IgD-negative memory B cell (primary cell): Measurements from ENCODE around the gene CD99L2. TPM values are rescaled to one million over a fixed set of nuclear protein-coding genes. Genes with fewer than 3 reads are reported as not detected.
"Not testable (repeated sequence)": the region's sequence is repeated elsewhere in the genome, so short reads cannot be mapped to it uniquely, and the experiment has no call there.

Experiments
- H3K27ac Mint-ChIP-seq, 3 donors: one replicate each; pipeline ENCODE4 v1.8.0; 2020 to 2022; ENCODE audit warnings: mild to moderate bottlenecking in 3 of 3, mixed read lengths in 3 of 3, moderate library complexity in 1 of 3
- H3K27me3 Mint-ChIP-seq: one replicate; pipeline ENCODE4 v1.8.0; 2021; ENCODE audit warnings: mixed read lengths
- H3K36me3 Mint-ChIP-seq: one replicate; pipeline ENCODE4 v1.8.0; 2020; ENCODE audit warnings: mild to moderate bottlenecking, mixed read lengths
- H3K4me1 Mint-ChIP-seq, 3 donors: one replicate each; pipeline ENCODE4 v1.8.0; 2020 to 2022; ENCODE audit warnings: mixed read lengths in 3 of 3, mild to moderate bottlenecking in 1 of 3
- H3K4me3 Mint-ChIP-seq, 4 donors: one replicate each; pipeline ENCODE4 v1.8.0; 2020 to 2022; ENCODE audit warnings: mild to moderate bottlenecking in 4 of 4, mixed read lengths in 4 of 4, moderate library complexity in 3 of 4
- H3K9me3 Mint-ChIP-seq, 3 donors: one replicate each; pipeline ENCODE4 v1.8.0; 2020 to 2021; ENCODE audit warnings: mixed read lengths in 3 of 3, mild to moderate bottlenecking in 1 of 3
- polyA plus RNA-seq: library from polyadenylated mRNA; unstranded; fragments of 300-500 nt; fragmentation: Illumina TruSeq; gene quantifications from one replicate; pipeline ENCODE4 v1.2.3, GENCODE V29; 2021

Gene CD99L2
- polyA plus RNA-seq, 1 donor from 2014 or later = 8.9 TPM

GRCh38 chrX:150823826-150824225 is 74.6 kb downstream of the CD99L2 start:
- not testable (repeated sequence) for H3K27me3 Mint-ChIP-seq, H3K4me3 Mint-ChIP-seq, H3K4me1 Mint-ChIP-seq, H3K27ac Mint-ChIP-seq, H3K36me3 Mint-ChIP-seq
- H3K9me3 Mint-ChIP-seq = peaks cover 2 to 16% (median 10%) of the 10 kb centered on the region in 3 donors

GRCh38 chrX:150821971-150822370 is 76.5 kb downstream of the CD99L2 start:
- Mint-ChIP-seq H3K27ac (no peak overlapping the region), H3K27me3 (no peaks in the 10 kb centered on the region), H3K4me3 (no peak overlapping the region), H3K4me1 (no peaks in the 10 kb centered on the region), H3K9me3 (peaks cover 0 to 20% (median 12%) of the 10 kb centered on the region in 3 donors), H3K36me3 (peaks cover 5% of the 10 kb centered on the region)

- Mint-ChIP-seq H3K36me3 (peaks cover 14% of the 10 kb centered on the region), H3K4me1 (peaks cover 0 to 9% (median 0%) of the 10 kb centered on the region in 3 donors), H3K27ac (no peak overlapping the region), H3K9me3 (peaks cover 0 to 4% (median 2%) of the 10 kb centered on the region in 3 donors), H3K4me3 (no peak overlapping the region), H3K27me3 (no peaks in the 10 kb centered on the region)
These were observed 84.5 kb downstream of the CD99L2 start for GRCh38 chrX:150813922-150814321.

GRCh38 chrX:150806827-150807226 is 91.6 kb downstream of the CD99L2 start:
- H3K4me3 Mint-ChIP-seq = no peak overlapping the region
- H3K36me3 Mint-ChIP-seq = peaks cover 15% of the 10 kb centered on the region
- H3K9me3 Mint-ChIP-seq = peaks cover 0 to 3% (median 0%) of the 10 kb centered on the region in 3 donors
- H3K27me3 Mint-ChIP-seq = no peaks in the 10 kb centered on the region
- H3K27ac Mint-ChIP-seq = no peak overlapping the region
- H3K4me1 Mint-ChIP-seq = peaks cover 0 to 3% (median 0%) of the 10 kb centered on the region in 3 donors

GRCh38 chrX:150805736-150806135 is 92.7 kb downstream of the CD99L2 start:
- H3K27ac Mint-ChIP-seq = no peak overlapping the region
- H3K4me3 Mint-ChIP-seq = no peak overlapping the region
- peaks cover 15% of the 10 kb centered on the region for H3K36me3 Mint-ChIP-seq
- no peaks in the 10 kb centered on the region for H3K27me3 Mint-ChIP-seq
- peaks cover 0 to 3% (median 0%) of the 10 kb centered on the region in 3 donors for H3K4me1 Mint-ChIP-seq
- peaks cover 0 to 3% (median 0%) of the 10 kb centered on the region in 3 donors for H3K9me3 Mint-ChIP-seq

GRCh38 chrX:150792949-150793527 is 105.4 kb downstream of the CD99L2 start:
- peaks cover 13% of the 10 kb centered on the region for H3K36me3 Mint-ChIP-seq
- H3K4me1 Mint-ChIP-seq = peaks cover 0 to 6% (median 0%) of the 10 kb centered on the region in 3 donors

GRCh38 chrX:150790021-150790420 is 108.4 kb downstream of the CD99L2 start:
- H3K4me3 Mint-ChIP-seq = no peak overlapping the region
- no peak overlapping the region for H3K27ac Mint-ChIP-seq
- H3K9me3 Mint-ChIP-seq = peaks cover 0 to 2% (median 0%) of the 10 kb centered on the region in 3 donors
- no peaks in the 10 kb centered on the region for H3K27me3 Mint-ChIP-seq
- H3K4me1 Mint-ChIP-seq = peaks cover 0 to 3% (median 0%) of the 10 kb centered on the region in 3 donors
- peaks cover 11% of the 10 kb centered on the region for H3K36me3 Mint-ChIP-seq

More at GRCh38 chrX:150792949-150793527, 105.4 kb downstream of the CD99L2 start:
- H3K4me3 Mint-ChIP-seq = no peak overlapping the region
- no peaks in the 10 kb centered on the region for H3K27me3 Mint-ChIP-seq
- no peak overlapping the region for H3K27ac Mint-ChIP-seq
- peaks cover 0 to 2% (median 0%) of the 10 kb centered on the region in 3 donors for H3K9me3 Mint-ChIP-seq

- Mint-ChIP-seq H3K4me3 (no peak overlapping the region), H3K27ac (no peak overlapping the region)
These were observed 116.8 kb downstream of the CD99L2 start for GRCh38 chrX:150781677-150782076.

GRCh38 chrX:150779385-150779784 is 119.1 kb downstream of the CD99L2 start:
- no peak overlapping the region for H3K4me3 Mint-ChIP-seq
- no peak overlapping the region for H3K27ac Mint-ChIP-seq
- H3K27me3 Mint-ChIP-seq = no peaks in the 10 kb centered on the region
- no peaks in the 10 kb centered on the region for H3K9me3 Mint-ChIP-seq
- peaks cover 0 to 3% (median 0%) of the 10 kb centered on the region in 3 donors for H3K4me1 Mint-ChIP-seq
- H3K36me3 Mint-ChIP-seq = no peaks in the 10 kb centered on the region

More at GRCh38 chrX:150781677-150782076, 116.8 kb downstream of the CD99L2 start:
- H3K4me1 Mint-ChIP-seq = peaks cover 0 to 3% (median 0%) of the 10 kb centered on the region in 3 donors
- no peaks in the 10 kb centered on the region for H3K9me3 Mint-ChIP-seq
- H3K36me3 Mint-ChIP-seq = no peaks in the 10 kb centered on the region
- no peaks in the 10 kb centered on the region for H3K27me3 Mint-ChIP-seq

GRCh38 chrX:150777328-150777992 is 121.0 kb downstream of the CD99L2 start:
- peaks cover 0 to 3% (median 0%) of the 10 kb centered on the region in 3 donors for H3K4me1 Mint-ChIP-seq
- no peaks in the 10 kb centered on the region for H3K36me3 Mint-ChIP-seq
- H3K27me3 Mint-ChIP-seq = no peaks in the 10 kb centered on the region
- no peak overlapping the region for H3K4me3 Mint-ChIP-seq
- no peak overlapping the region for H3K27ac Mint-ChIP-seq
- no peaks in the 10 kb centered on the region for H3K9me3 Mint-ChIP-seq

- Mint-ChIP-seq H3K36me3 (no peaks in the 10 kb centered on the region), H3K9me3 (no peaks in the 10 kb centered on the region)
These were observed 122.7 kb downstream of the CD99L2 start for GRCh38 chrX:150775569-150776350.

GRCh38 chrX:150774798-150775568 is 123.5 kb downstream of the CD99L2 start:
- Mint-ChIP-seq H3K27ac (no peak overlapping the region), H3K27me3 (no peaks in the 10 kb centered on the region), H3K36me3 (no peaks in the 10 kb centered on the region), H3K4me1 (peaks cover 0 to 2% (median 0%) of the 10 kb centered on the region in 3 donors), H3K4me3 (no peak overlapping the region), H3K9me3 (no peaks in the 10 kb centered on the region)

More at GRCh38 chrX:150775569-150776350, 122.7 kb downstream of the CD99L2 start:
- Mint-ChIP-seq H3K27ac (no peak overlapping the region), H3K4me3 (no peak overlapping the region), H3K4me1 (peaks cover 0 to 2% (median 0%) of the 10 kb centered on the region in 3 donors), H3K27me3 (no peaks in the 10 kb centered on the region)

GRCh38 chrX:150773634-150774033 is 124.8 kb downstream of the CD99L2 start:
- Mint-ChIP-seq H3K36me3 (no peaks in the 10 kb centered on the region), H3K9me3 (no peaks in the 10 kb centered on the region), H3K27me3 (no peaks in the 10 kb centered on the region), H3K4me1 (peaks cover 0 to 2% (median 0%) of the 10 kb centered on the region in 3 donors), H3K27ac (no peak overlapping the region), H3K4me3 (no peak overlapping the region)

GRCh38 chrX:150773117-150773516 is 125.4 kb downstream of the CD99L2 start:
- Mint-ChIP-seq H3K27ac (no peak overlapping the region), H3K9me3 (no peaks in the 10 kb centered on the region), H3K4me3 (no peak overlapping the region), H3K27me3 (no peaks in the 10 kb centered on the region), H3K4me1 (peaks cover 0 to 2% (median 0%) of the 10 kb centered on the region in 3 donors), H3K36me3 (no peaks in the 10 kb centered on the region)
